ENCODE measurements around the gene FLVCR2.

FLVCR2 gene

GRCh38 chr14:75662966-75663365 lies 84.5 kb downstream of the FLVCR2 start:
- H3K9ac ChIP-seq (ENCODE audit: insufficient read length, low read depth): peak overlapping the region; percentile 21
- TF ChIP-seq YY1 (IDR thresholded peaks at IDR 0.05; ENCODE audit: insufficient read depth, insufficient read length): no peak
- TF ChIP-seq SUZ12 (IDR thresholded peaks at IDR 0.05; ENCODE audit: extremely low read depth, insufficient read depth, insufficient read length): no peak
- no peak for TF ChIP-seq ZNF274 (IDR thresholded peaks at IDR 0.05; ENCODE audit: low read depth, low read length)
- no peaks in the 10 kb centered on the region for H3K9me3 ChIP-seq (ENCODE audit: insufficient read depth, low read length)
- H3K36me3 ChIP-seq (ENCODE audit: insufficient read depth, insufficient read length, low read length): peaks cover 33% of the 10 kb centered on the region
- no peaks in the 10 kb centered on the region for H3K4me1 ChIP-seq (ENCODE audit: insufficient read depth, insufficient read length)
- no peak for DNase-seq (ENCODE audit: low read depth, low spot score)
- H3K4me3 ChIP-seq (ENCODE audit: insufficient read length, low read depth): no peak overlapping the region
- H3K27me3 ChIP-seq (ENCODE audit: insufficient read depth, insufficient read length): no peaks in the 10 kb centered on the region

GRCh38 chr14:75667099-75667765 lies 88.8 kb downstream of the FLVCR2 start:
- no peaks in the 10 kb centered on the region for H3K27me3 ChIP-seq (ENCODE audit: insufficient read depth, insufficient read length)
- H3K36me3 ChIP-seq (ENCODE audit: insufficient read depth, insufficient read length, low read length): peaks cover 43% of the 10 kb centered on the region

GRCh38 chr14:75672605-75673192 lies 94.3 kb downstream of the FLVCR2 start:
- H3K4me3 ChIP-seq (ENCODE audit: insufficient read length, low read depth): no peak overlapping the region
- H3K4me1 ChIP-seq (ENCODE audit: insufficient read depth, insufficient read length): no peaks in the 10 kb centered on the region
- H3K9ac ChIP-seq (ENCODE audit: insufficient read length, low read depth): no peak overlapping the region
- TF ChIP-seq YY1 (IDR thresholded peaks at IDR 0.05; ENCODE audit: insufficient read depth, insufficient read length): no peak
- TF ChIP-seq SUZ12 (IDR thresholded peaks at IDR 0.05; ENCODE audit: extremely low read depth, insufficient read depth, insufficient read length): no peak
- no peak for TF ChIP-seq ZNF274 (IDR thresholded peaks at IDR 0.05; ENCODE audit: low read depth, low read length)
- DNase-seq (ENCODE audit: low read depth, low spot score): no peak
- no peaks in the 10 kb centered on the region for H3K9me3 ChIP-seq (ENCODE audit: insufficient read depth, low read length)
- H3K36me3 ChIP-seq (ENCODE audit: insufficient read depth, insufficient read length, low read length): peaks cover 15% of the 10 kb centered on the region
- no peaks in the 10 kb centered on the region for H3K27me3 ChIP-seq (ENCODE audit: insufficient read depth, insufficient read length)

More at GRCh38 chr14:75667099-75667765, 88.8 kb downstream of the FLVCR2 start:
- no peak for TF ChIP-seq SUZ12 (IDR thresholded peaks at IDR 0.05; ENCODE audit: extremely low read depth, insufficient read depth, insufficient read length)
- no peak for TF ChIP-seq ZNF274 (IDR thresholded peaks at IDR 0.05; ENCODE audit: low read depth, low read length)
- no peak for TF ChIP-seq YY1 (IDR thresholded peaks at IDR 0.05; ENCODE audit: insufficient read depth, insufficient read length)
- no peaks in the 10 kb centered on the region for H3K9me3 ChIP-seq (ENCODE audit: insufficient read depth, low read length)
- no peak for DNase-seq (ENCODE audit: low read depth, low spot score)
- no peaks in the 10 kb centered on the region for H3K4me1 ChIP-seq (ENCODE audit: insufficient read depth, insufficient read length)
- no peak overlapping the region for H3K4me3 ChIP-seq (ENCODE audit: insufficient read length, low read depth)
- H3K9ac ChIP-seq (ENCODE audit: insufficient read length, low read depth): no peak overlapping the region

- TF ChIP-seq SUZ12 (IDR thresholded peaks at IDR 0.05; ENCODE audit: extremely low read depth, insufficient read depth, insufficient read length) (no peak), ZNF274 (IDR thresholded peaks at IDR 0.05; ENCODE audit: low read depth, low read length) (no peak), YY1 (IDR thresholded peaks at IDR 0.05; ENCODE audit: insufficient read depth, insufficient read length) (no peak)
- no peak for DNase-seq (ENCODE audit: low read depth, low spot score)
- H3K4me3 ChIP-seq (ENCODE audit: insufficient read length, low read depth): no peak overlapping the region
- H3K36me3 ChIP-seq (ENCODE audit: insufficient read depth, insufficient read length, low read length): peaks cover 15% of the 10 kb centered on the region
- H3K27me3 ChIP-seq (ENCODE audit: insufficient read depth, insufficient read length): no peaks in the 10 kb centered on the region
- no peak overlapping the region for H3K9ac ChIP-seq (ENCODE audit: insufficient read length, low read depth)
- H3K9me3 ChIP-seq (ENCODE audit: insufficient read depth, low read length): no peaks in the 10 kb centered on the region
- H3K4me1 ChIP-seq (ENCODE audit: insufficient read depth, insufficient read length): no peaks in the 10 kb centered on the region
These were observed 95.1 kb downstream of the FLVCR2 start for GRCh38 chr14:75673345-75674035.

GRCh38 chr14:75675265-75675960 lies 97.0 kb downstream of the FLVCR2 start:
- Histone ChIP-seq H3K9ac (ENCODE audit: insufficient read length, low read depth) (no peak overlapping the region), H3K36me3 (ENCODE audit: insufficient read depth, insufficient read length, low read length) (peaks cover 3% of the 10 kb centered on the region), H3K9me3 (ENCODE audit: insufficient read depth, low read length) (no peaks in the 10 kb centered on the region), H3K4me1 (ENCODE audit: insufficient read depth, insufficient read length) (no peaks in the 10 kb centered on the region), H3K4me3 (ENCODE audit: insufficient read length, low read depth) (no peak overlapping the region), H3K27me3 (ENCODE audit: insufficient read depth, insufficient read length) (no peaks in the 10 kb centered on the region)
- DNase-seq (ENCODE audit: low read depth, low spot score): no peak
- TF ChIP-seq YY1 (IDR thresholded peaks at IDR 0.05; ENCODE audit: insufficient read depth, insufficient read length) (no peak), ZNF274 (IDR thresholded peaks at IDR 0.05; ENCODE audit: low read depth, low read length) (no peak), SUZ12 (IDR thresholded peaks at IDR 0.05; ENCODE audit: extremely low read depth, insufficient read depth, insufficient read length) (no peak)

GRCh38 chr14:75685910-75686309 lies 107.5 kb downstream of the FLVCR2 start:
- no peaks in the 10 kb centered on the region for H3K4me1 ChIP-seq (ENCODE audit: insufficient read depth, insufficient read length)
- H3K9ac ChIP-seq (ENCODE audit: insufficient read length, low read depth): no peak overlapping the region
- no peaks in the 10 kb centered on the region for H3K9me3 ChIP-seq (ENCODE audit: insufficient read depth, low read length)
- DNase-seq (ENCODE audit: low read depth, low spot score): no peak
- no peak overlapping the region for H3K4me3 ChIP-seq (ENCODE audit: insufficient read length, low read depth)
- H3K27me3 ChIP-seq (ENCODE audit: insufficient read depth, insufficient read length): no peaks in the 10 kb centered on the region
- TF ChIP-seq SUZ12 (IDR thresholded peaks at IDR 0.05; ENCODE audit: extremely low read depth, insufficient read depth, insufficient read length) (no peak), ZNF274 (IDR thresholded peaks at IDR 0.05; ENCODE audit: low read depth, low read length) (no peak), YY1 (IDR thresholded peaks at IDR 0.05; ENCODE audit: insufficient read depth, insufficient read length) (no peak)
- peaks cover 34% of the 10 kb centered on the region for H3K36me3 ChIP-seq (ENCODE audit: insufficient read depth, insufficient read length, low read length)

Measured in NT2/D1 (cell line).